ENCODE measurements around the gene ALDH4A1.

DNA sequence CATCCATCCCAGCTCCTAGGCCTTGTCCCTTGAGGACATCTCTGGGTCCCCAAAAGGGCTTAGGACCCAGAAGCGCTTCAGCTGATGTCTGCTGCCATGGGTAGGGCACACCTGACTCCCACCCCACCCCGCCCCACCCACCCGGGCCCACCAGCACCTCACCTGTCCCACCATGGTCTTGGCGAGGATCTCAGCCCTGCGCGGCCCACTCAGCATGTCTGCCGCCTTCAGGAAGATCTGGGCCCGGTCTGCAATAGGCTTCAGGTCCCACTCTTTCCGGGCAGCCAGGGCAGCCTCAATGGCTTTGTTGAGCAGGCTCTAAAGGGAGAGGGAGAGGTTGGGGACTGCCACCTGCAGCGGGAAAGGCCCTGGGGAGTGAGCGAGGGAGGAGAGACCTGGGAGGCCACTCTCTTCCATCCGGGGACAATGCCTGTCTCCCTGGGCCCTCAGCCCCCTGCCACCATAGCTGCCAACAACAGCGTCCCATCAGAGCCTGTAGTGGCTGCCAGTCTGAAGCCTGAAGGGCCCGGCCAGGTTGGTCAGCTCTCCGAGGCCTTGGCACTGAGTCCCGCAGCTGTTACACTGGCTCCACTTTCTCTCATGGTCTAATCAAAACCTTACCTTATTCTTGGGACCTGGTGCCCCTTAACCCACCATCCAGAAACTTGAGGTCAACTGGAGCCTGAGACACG lies 16.9 kb downstream of the ALDH4A1 start:
- TF ChIP-seq CTCF (IDR thresholded peaks at IDR 0.05) (no peak), POLR2AphosphoS5 (IDR thresholded peaks at IDR 0.05) (no peak), POLR2A (IDR thresholded peaks at IDR 0.05) (no peak)
